HG02870 (cell line): ENCODE results near the gene SS18L1.

ENCODE experiments used
- ATAC-seq: cut with Tn5 transposase; IDR thresholded peaks from one replicate; pipeline ENCODE4 v1.9.1; 2021; ENCODE audit warnings: mild to moderate bottlenecking, moderate library complexity; ENCODE audit not compliant: unreplicated experiment

Gene SS18L1

DNA sequence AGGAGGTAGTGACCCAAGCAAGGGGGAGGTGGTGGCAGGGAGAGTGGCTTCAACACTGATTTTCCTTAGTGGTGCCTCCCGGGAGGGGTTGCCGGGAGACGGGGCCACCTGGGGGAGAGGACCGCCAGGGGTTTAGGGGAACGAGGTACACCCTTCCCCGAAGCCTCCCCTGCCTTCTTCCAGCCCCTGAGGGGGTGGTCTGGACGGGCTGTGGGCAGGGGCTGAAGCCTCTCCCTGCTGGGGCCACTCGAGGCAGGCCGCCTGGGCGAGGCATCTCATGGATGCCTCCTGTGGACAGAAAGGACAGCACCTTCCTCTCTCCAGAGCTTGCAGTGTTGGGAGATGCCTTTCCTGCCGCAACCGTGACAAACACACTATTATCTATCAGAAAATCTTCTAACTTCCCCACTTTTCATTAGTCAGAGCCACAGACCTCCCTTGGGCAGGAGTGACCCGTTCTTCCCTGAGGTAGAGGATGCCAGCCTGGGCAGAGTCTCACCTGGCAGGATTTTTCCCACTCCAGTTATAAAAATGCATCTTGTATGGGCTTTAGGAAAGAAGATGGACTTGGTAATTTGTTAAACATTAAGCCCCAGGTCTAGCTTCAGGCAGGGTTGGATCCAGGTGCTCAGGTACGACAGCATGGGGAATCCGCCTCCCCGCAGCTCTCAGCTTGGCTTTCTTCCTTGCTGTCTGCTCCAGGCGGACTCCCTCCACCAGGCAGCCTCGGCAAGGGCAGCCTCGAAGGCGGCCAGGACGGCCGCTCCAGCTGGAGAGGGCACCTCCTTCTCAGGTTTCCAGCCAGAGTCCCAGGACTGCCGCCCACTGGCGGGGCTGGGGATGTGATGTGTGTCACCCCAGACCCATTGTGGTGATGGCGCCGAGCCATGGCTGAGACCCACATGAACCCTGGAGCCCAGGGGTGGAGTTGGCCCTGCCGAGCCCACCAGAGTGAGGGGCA is 65.5 kb downstream of the SS18L1 start:
- ATAC-seq: no peak

DNA sequence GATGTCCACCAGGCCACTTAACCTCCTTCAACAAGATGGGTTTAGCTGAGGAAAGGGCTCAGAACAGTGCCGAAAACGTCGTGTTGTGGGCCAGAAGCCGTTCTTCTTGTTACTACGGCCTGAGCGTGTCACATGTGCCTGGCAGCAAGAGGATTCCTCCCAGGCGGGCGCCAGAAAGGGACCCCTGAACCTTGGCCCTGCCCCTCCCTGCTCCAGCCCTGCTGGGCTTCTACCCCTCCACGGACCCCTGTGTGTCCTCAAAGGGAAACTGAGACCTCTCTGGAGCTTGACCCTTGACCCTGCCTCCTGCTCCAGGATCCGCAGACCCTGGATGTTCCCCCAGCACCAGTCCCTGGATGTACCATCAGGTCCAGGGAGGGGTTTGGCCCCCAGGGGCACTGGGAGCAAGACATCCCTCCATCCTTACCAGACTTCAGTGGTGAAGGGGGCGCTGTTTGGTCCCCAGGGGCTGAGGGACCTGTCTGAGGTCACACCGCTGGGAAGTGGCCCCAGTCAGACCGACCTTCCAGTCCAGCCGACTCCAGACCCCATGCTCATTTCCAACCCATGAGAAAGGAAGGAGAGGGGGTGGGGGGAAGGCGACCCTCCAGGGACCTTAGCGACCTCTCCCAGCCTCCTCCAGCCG is 66.4 kb downstream of the SS18L1 start:
- ATAC-seq: no peak

DNA sequence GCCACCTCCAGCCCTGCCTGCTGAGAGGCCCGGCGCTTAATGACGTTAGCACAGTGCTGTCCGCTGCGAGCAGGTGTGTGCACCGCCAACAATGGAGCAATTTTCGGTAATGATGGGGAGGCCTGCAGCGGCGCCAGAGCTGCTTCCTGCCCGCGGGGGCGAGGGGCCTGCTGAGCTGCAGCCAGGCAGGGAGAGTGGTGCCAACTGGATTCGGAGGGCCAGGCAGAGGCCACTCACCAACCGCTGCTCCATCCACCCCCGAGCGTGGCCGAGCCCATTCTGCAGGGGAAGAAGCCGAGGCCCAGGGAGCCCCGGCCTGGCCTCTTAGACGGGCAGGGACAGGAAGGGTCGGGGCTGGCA is 66.9 kb downstream of the SS18L1 start:
- ATAC-seq: no peak

DNA sequence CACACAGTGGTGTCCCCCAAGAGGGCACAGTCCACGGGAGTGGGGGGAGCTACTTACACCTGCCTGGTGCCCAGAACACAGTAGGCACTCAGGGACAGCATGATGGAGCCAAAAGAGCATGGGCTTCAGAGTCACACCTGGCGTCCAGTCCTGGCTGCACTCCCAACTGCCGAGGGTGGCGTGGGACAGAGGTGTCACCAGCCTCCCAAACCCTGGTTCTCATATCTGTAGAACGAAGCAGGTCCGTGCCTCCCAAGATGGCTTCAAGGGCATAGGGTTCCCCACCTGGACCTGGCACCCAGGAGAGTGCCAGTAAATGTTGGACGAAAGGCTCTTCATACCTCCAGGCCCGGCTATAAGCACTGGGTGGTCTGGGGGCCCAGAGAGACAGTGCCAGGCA is 67.6 kb downstream of the SS18L1 start:
- no peak for ATAC-seq

DNA sequence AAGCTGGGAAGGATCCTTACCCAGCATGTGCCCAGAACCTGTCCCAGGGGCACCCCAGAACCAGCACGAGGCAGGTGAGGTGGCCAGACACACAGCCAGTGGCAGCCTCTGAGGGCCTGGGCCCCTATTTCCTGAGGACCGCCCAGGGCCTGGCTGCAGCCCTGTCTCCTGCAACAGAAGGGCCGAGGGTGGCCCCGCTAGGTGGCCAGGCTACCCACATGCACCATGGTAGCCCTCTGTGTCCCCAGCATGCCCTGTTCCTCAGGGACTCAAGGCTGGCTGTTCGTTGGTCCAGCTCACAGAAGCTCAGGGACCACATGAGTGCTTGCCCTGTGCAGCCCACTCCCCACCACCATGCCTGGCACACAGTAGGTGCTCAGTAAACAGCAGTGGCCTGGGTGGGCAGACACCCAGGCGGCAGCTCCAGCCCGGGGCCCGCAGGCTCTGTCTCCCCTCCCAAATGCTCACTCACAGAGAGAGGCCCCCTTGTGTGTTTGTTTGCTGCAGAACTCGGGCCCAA is 68.3 kb downstream of the SS18L1 start:
- ATAC-seq: no peak

DNA sequence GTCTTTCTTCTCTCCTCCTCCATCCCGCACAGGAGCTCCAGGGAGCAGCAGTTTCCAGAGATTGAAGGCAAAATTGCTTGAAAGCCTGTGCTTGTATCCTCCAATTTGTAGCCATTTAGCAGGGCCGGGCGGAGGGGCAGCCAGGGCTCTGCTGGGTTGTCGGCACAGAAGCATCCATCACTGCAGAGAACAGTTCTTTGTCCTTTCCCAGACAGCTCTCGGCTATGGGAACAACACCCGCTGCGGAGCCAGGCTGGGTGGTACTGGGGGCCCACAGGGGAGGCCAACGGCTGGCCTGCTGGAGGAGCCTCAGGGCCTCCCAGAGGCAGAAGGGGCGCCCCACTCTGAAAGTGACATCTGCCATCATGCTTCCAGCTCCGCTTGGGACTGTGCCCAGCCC is 68.7 kb downstream of the SS18L1 start:
- ATAC-seq: no peak

DNA sequence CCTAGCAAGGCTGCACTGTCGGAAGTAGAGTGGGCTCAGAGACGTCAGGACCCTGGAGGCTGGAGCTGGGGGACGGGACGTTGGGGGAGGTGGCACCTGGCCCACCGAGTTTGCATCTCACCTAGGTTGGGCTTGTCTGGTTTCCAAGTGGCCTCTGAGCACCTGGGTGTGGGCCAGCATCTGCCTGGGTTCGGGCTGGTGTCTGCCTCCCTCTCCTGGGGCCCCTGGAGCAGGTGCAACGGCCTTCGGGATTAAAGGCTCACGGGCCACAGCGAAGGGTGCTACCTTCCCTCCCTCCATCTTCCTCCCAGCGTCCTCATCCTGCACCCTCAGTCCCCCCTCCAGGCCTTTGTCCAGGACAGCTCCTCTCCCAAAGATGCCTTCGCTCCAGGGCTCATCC is 70.5 kb downstream of the SS18L1 start:
- no peak for ATAC-seq

DNA sequence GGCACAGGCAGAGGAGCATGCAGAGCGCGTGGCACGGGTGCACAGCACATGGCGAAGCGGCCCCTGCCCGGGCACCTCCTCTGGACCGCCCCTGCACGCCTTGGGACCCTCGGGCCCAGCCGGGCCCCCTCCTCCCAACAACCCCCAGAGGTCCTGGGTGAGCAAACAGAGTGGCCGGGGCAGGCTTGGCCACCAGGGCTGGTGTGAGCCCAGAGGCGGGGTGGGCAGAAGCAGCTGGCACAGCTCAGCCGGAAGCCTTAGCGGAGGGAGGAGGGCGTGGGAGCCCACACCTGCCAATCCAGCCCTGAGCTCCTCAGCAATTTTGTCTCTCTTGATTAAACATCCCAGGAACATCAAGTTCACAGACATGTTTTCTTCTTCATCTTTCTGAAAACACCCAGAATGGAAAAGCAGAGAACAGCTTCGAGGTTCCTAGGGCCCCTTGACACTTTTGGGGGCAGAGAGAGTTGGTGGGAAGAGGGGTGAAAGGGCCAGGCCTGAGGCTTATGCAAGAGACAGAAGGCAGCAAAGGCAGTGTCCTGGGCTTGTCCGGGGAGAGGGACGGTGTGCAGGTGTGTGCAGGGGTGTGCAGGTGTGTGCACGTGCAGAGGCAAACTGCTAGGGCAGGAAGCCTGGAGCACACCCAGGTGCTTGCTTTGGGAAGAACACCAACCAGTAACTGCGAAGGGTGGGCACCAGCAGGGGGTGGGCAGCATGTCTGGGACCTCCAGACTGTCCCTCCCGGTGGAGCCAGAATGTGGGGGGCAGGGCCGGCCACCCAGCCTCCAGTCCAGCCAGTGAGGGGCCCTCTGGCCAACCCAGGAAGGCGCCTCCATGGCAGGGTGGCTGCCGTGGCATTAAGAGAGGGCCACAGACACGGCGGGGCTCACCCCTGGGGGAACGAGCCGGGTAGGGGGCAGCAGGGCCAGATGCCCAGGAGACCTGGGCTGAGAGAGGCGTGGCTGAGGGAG is 71.7 kb downstream of the SS18L1 start:
- no peak for ATAC-seq

DNA sequence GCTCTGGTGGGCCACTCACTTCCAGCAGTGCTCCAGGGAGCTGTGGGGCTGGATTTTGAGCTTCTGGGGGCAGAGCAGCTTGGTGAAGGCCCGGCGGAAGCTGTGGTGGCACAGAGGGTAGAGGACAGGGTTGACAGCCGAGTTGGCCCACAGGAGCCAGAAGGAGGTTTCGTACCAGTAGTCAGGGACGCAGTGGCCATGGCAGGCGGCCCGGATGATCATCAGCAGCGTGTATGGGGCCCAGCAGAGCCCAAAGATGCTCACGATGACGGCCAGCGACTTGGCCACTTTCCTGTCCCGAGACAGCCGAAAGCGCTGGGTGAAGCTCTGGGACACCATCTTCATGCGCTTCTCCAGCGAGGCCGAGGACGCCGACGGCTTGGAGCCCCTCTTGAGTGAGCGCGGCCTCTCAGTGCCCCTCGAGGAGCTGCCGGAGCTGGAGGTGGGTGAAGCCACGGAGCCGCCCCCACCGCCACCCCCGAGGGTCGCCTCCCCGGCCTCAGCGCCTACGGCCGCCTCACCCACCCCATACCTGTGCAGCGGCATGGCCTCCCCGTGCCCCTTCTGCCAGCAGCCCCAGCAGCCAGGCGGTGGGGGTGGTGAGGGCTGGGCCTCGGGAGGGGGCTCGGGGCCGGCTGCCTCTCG is 72.5 kb downstream of the SS18L1 start:
- ATAC-seq: no peak

DNA sequence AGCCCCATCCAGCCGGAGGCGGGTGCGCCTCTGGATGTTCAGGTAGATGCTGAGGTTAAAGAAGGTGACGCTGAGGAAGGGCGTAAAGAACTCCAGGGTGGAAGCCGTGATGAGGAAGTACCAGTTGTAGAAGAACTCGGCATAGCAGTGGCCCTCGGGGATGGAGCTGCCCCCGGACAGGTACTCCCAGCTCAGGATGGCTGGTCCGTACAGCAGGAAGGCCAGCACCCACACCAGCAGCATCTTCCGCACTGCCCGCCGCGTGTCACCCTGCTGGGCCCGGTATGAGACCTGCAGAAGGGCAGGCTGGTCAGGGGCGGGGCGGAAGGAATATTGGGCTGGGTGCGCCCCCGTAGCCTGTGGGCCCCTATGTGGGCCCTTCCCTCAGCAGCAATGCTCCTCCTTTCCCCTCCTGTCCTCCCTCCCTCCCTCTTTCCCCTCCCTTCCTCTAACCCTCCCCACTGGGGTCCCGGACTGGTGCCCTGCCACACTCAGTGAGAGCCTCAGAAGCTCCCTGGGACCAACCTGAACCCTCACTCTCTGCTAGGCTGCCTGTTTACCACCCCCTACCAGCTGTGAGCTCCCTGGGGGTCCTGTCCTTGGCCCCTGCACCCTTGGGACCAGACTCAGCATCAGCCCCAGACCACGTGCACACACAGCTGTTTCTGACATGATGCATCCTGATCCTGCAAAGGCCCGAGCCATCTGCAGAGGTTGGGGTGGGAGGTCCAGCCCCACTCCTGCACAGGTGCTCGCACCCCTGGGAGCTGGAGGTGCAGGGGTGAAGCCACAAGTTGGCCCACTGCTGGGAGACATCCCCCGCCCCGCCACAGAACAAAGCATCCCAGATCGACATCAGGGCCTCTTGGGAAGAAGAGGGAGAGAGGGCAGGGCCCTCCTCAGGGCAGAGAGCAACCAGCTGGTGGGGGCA is 73.3 kb downstream of the SS18L1 start:
- no peak for ATAC-seq

DNA sequence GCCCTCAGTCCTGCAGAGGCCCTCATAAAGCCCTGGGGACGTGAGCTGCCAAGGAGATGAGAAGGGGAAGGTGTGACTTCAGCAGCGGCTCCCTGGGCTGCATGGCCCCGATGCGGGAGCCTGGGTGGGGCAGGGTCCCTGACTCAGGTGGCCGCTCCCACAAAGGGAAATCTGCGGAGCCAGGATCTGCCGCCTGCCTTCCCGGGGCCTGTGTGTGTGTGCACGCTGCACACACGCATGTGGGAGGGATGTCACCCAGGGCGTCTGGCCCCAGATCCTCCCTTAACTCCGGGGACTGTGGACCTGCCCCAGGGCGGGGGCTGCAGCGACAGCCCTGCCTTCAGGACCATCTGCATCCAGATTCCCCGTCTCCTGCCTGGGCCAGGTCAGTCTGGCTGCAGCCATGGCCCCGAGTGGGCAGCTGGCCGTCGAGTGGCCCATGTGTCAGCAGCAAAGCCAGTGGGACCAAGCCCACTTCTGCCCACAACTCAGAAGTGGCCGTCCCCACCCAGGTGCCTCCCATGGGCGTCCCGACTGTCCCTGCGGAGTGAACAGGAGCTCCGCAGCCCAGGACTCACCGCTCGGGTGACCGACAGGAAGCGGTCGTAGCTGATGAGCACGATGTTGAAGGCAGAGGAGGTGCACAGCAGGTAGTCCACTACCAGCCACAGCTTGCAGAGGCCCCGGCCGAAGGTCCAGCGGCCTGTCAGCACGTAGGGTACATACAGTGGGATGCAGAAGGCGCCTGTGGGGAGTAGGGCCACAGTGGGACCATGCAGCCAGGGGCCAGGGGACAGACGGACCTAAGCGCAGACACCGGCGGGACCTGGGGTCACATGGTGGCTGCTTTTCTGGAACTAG is 74.6 kb downstream of the SS18L1 start:
- no peak for ATAC-seq

DNA sequence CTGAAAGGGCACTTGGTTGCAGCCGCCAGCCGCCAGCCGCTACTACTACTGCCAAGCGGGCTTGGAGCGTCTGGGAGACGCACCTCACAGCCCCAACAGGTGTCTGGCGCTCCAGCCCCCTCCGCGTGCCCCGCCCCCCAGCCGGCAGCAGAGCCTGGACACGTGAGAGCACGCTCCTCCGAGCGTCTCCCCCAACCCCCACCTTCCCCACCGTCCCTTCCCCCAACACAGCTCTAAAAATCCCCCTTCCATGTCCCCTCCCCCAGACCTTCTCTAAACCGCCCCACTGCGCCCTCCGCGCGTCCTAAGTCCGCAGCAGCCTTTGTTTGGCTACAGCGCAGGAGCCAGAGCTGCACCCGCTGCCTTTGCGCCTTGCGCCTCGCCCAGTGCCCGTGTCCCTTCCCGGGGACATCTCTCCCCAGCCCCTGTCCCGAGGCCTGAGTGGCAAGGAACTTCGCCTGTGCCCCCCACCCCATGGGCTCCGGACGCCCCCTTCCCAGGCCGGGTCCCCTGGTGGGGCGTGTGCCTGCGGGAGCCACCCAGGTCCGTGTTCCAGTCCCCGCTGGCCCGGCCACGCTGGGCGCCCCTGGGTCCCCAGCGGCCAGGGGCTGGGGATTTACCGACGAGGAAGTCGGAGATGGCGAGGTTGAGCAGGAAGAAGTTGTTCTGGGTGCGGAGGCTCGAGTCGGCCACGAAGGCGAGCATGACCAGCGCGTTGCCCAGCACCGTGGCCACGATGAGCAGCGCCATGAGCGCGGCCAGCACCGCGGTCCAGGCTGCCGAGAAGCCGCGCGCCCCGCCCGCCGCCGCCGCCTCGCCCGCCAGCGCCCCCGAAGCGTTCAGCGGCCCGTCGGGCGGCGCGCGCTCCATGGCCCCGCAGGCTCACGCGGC is 75.8 kb downstream of the SS18L1 start:
- no peak for ATAC-seq

DNA sequence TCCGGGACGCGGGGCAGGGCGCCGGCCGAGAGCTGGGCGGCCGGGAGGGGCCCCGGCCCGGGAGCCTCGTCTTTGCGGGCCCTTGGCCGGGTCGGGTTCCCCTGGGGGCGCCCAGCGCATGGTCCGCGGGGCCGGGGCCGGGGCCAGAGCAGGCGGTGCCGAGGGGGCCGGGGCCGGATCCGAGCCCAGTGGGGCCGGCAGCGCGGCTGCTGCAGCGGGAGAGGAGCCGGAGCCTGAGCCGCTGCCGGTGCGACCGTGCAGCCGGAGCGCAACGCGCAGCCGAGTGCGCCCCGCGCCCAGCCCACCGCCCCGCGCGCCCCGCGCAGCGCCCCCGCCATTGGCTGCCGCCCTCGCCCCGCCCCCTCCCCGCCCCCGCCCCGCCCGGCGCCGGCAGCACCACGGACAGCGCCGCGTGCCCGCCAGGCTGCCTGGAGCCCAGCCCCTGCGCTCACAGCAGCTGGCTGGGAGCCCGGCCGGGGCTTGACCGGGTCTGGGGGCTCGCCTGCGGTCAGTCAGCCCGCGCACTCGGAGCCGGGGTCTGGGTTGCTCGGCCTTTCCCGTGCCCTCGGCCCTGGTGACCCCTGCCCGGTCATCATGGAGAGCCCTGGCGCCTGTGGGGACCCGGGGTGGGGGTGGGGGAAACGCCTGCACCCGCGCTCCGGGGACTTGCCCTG is 76.6 kb downstream of the SS18L1 start, which contains the start of gene HRH3:
Gene HRH3, minus strand, starts transcription at position 287 of the 674 bp plus-strand sequence. CDS start 308 bp downstream, outside the sequence.
- no peak for ATAC-seq

DNA sequence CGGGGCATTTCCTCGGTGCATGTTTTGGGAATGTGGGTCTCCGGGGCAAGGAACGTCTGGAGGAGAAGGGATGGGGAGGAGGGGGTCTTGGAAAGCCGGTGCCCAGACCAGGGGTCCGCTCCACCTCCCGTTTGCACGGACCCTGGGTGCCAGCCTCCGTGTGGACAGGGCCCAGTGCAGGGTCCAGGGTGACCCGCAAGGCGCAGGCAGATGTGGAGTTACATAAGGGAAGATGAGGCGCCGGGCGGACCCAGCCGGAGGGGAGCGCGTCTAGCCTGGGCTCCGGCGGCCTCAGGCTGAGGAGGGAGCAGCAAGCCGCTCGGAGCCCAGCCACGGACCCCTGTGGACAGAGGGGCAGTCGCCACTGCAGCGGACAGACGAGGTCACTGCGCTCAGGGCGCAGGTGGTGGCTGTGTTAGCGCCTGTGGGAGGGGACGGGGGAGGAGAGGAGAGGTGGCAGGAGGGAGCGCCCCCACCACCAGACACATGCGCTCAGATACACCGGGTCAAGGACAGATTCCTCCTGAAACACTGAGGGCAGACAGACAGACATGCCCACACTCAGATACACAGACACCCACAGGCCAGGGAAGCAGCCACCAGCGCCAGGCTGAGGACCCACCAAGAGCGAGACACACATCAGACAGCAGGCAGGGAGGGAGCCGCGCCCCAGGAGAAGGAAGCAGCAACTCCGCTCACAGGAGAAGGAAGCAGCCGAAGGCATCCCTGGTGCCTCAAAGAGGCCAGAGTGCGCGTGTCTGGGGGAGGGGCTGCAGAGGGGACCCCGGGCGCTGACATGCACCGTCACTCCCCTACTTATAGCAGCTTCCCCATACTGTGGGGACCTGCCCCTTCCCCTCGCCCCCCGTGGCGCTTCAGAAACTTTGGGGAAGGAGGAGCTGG is 77.3 kb downstream of the SS18L1 start:
- no peak for ATAC-seq

DNA sequence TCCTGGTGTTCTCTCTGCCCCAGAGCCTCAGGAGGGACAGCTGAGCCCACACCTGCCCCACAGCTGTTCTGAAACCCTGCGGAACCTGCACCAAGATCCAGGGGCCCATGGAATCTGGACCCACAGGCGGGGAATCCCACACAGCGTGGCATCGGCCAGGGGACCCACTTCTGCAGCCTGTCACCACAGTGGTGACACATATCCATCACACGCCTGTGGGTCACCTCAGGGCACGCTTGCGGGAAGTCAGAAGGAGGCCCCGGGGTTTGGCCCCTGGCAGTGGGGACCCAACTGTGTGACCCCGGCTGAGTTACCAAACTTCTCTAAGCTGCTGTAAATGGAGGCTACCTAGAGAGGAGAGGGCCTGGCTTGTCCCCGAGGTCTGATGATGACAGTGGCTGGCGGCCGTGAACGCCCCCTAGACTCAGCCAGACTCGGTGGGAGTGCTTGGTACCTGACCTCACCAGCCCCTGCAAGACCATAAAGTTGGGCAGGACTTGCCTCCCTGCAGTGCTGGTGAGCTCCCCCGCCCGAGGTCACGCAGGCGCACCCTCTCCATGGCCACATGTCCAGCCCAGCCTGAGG is 78.8 kb downstream of the SS18L1 start:
- no peak for ATAC-seq
